Hematopoietic multipotent progenitor cell treated with erythropoietin and hydrocortisone succinate and interleukin-3 and kit ligand, for 15 days (in vitro differentiated cells): Measurements from ENCODE around the gene IBTK.
"Not testable (repeated sequence)": the region's sequence is repeated elsewhere in the genome, so short reads cannot be mapped to it uniquely, and the experiment has no call there.

ENCODE experiments used
- DNase-seq: peaks from one replicate; pipeline ENCODE4 v3.0.0-alpha.2; 2015; ENCODE audit warnings: low spot score

Gene IBTK

GRCh38 chr6:82247505-82248272 is at the start of gene IBTK:
TSS of gene IBTK (minus strand) at chr6:82247744. CDS start at chr6:82240486, 7,258 bp downstream.
- peak; percentile 88 for DNase-seq

GRCh38 chr6:82283771-82284410 is 36.3 kb upstream of the IBTK start:
- DNase-seq, result no peak

- not testable (repeated sequence) for DNase-seq
Measured at GRCh38 chr6:82281550-82281949, 34.0 kb upstream of the IBTK start.

- DNase-seq, result no peak
Measured at GRCh38 chr6:82277686-82278085, 30.1 kb upstream of the IBTK start.

GRCh38 chr6:82275686-82276085 is 28.1 kb upstream of the IBTK start:
- no peak for DNase-seq

GRCh38 chr6:82273295-82273694 is 25.8 kb upstream of the IBTK start:
- no peak for DNase-seq

- DNase-seq, result peak; percentile 19
Measured at GRCh38 chr6:82270881-82271635, 23.5 kb upstream of the IBTK start.

- DNase-seq, result no peak
Measured at GRCh38 chr6:82268301-82268846, 20.8 kb upstream of the IBTK start.

- no peak for DNase-seq
Measured at GRCh38 chr6:82264824-82265223, 17.3 kb upstream of the IBTK start.

GRCh38 chr6:82264321-82264720 is 16.8 kb upstream of the IBTK start:
- DNase-seq, result no peak

GRCh38 chr6:82263916-82264315 is 16.4 kb upstream of the IBTK start:
- DNase-seq, result no peak

- no peak for DNase-seq
Measured at GRCh38 chr6:82260997-82261732, 13.6 kb upstream of the IBTK start.

- no peak for DNase-seq
Measured at GRCh38 chr6:82259389-82259788, 11.8 kb upstream of the IBTK start.

- no peak for DNase-seq
Measured at GRCh38 chr6:82257088-82257774, 9.7 kb upstream of the IBTK start.

- DNase-seq, result not testable (repeated sequence)
Measured at GRCh38 chr6:82254722-82255121, 7.2 kb upstream of the IBTK start.

- peak; percentile 11 for DNase-seq
Measured at GRCh38 chr6:82251942-82252341, 4.4 kb upstream of the IBTK start.

- no peak for DNase-seq
Measured at GRCh38 chr6:82249381-82250253, 2.1 kb upstream of the IBTK start.

- DNase-seq, result no peak
Measured at GRCh38 chr6:82248273-82248735, 760 bp upstream of the IBTK start.

GRCh38 chr6:82246802-82247504 is 591 bp downstream of the IBTK start:
- peak; percentile 51 for DNase-seq

- no peak for DNase-seq
Measured at GRCh38 chr6:82246370-82246769, 1.2 kb downstream of the IBTK start.
